ENCODE results near the gene CFAP299. TPM values are rescaled to one million over a fixed set of nuclear protein-coding genes. Genes with fewer than 3 reads are reported as not detected.
"Not testable (repeated sequence)": the region's sequence is repeated elsewhere in the genome, so short reads cannot be mapped to it uniquely, and the experiment has no call there.

The CFAP299 gene
- total RNA-seq = under 1 TPM in 1 of 4 donors, not detected in 3; 0.79 TPM

DNA sequence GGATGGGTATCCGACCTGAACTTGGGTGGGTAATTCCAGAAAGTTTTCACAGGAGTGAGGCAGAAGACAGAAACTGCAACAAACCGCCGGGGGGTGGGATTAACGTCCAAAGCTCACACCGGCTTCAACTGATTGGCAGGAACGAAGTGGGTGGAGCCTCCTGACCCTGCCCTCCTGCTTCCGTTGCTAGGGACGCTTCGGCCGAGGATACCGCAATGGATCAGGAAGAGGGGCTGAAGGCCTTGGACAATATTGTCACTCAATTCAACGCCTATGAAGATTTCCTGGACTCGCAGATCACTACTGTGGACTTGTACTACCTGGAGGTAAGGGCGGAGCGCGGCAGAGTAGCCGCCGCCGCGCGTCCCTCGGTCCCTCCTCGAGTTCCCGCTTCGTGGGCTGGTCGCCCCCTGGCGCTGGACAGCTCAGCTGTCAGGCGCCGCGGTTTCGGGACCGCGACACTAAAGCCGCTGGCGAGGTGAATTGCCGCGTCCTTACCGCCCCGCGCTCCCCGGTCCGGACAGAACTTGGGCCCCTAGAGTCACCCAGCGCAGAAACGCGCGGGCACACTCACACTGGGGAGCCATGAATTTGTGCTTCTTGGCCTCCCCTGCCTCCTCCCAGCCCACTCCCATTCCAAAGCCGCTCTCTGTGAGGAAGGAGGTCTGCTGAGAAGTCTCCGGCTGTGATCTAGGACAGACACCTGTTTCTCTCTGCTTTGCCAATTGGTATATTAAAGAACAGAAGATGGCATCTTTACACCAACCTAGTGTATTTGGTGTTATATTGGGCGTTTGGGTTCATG is at the start of gene CFAP299:
Gene CFAP299 (plus strand): TSS at position 177 of the 805 bp plus-strand sequence.
- ATAC-seq (ENCODE audit: low FRiP score) (peak; percentile 96), DNase-seq (ENCODE audit: low spot score) (peak; percentile 67)
- TF ChIP-seq, protein P1, sequence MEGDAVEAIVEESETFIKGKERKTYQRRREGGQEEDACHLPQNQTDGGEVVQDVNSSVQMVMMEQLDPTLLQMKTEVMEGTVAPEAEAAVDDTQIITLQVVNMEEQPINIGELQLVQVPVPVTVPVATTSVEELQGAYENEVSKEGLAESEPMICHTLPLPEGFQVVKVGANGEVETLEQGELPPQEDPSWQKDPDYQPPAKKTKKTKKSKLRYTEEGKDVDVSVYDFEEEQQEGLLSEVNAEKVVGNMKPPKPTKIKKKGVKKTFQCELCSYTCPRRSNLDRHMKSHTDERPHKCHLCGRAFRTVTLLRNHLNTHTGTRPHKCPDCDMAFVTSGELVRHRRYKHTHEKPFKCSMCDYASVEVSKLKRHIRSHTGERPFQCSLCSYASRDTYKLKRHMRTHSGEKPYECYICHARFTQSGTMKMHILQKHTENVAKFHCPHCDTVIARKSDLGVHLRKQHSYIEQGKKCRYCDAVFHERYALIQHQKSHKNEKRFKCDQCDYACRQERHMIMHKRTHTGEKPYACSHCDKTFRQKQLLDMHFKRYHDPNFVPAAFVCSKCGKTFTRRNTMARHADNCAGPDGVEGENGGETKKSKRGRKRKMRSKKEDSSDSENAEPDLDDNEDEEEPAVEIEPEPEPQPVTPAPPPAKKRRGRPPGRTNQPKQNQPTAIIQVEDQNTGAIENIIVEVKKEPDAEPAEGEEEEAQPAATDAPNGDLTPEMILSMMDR (IDR thresholded peaks at IDR 0.05) = no peak

DNA sequence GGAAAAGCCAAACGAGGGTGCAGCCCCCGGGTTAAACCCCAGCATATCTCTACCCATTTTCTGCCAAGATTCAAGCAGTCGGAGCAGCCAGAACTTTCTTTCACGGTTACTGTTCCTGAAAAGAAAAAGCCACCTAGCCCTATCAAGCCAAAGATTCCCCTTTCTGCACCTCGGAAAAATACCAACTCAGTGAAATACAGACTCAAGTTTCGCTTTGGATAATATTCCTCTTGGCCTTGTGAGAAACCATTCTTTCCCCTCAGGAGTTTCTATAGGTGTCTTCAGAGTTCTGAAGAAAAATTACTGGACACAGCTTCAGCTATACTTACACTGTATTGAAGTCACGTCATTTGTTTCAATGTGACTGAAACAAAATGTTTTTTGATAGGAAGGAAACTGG is 49.1 kb upstream of the CFAP299 start:
- DNase-seq (ENCODE audit: low spot score) (no peak), ATAC-seq (ENCODE audit: low FRiP score) (no peak)
- TF ChIP-seq, protein P1 (IDR thresholded peaks at IDR 0.05) = no peak

DNA sequence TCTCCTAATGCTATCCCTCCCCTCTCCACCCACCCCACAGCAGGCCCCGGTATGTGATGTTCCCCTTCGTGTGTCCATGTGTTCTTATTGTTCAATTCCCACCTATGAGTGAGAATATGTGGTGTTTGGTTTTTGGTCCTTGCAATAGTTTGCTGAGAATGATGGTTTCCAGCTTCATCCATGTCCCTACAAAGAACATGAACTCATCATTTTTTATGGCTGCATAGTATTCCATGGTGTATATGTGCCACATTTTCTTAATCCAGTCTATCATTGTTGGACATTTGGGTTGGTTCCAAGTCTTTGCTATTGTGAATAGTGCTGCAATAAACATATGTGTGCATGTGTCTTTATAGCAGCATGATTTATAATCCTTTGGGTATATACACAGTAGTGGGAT is 44.9 kb upstream of the CFAP299 start:
- not testable (repeated sequence) for DNase-seq (ENCODE audit: low spot score); ATAC-seq (ENCODE audit: low FRiP score)

DNA sequence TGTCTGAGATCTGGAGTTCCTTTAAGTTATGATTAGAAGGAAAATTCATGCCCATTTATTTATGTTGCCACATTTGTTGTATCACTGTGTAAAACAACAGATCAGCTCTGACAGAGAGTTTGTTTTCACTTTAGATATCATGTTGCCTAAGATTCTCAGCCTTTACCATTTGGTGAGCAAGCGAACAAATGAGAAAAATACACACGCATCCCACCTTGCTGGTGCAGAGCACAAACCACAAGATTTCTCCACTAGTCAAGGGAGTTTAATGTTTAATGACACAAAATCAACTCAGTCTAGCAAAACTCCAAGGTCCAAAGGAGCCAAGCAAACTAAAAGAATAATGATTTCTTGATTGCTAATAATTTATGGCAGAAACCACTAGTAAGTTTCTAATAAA is 41.3 kb upstream of the CFAP299 start:
- ATAC-seq (ENCODE audit: low FRiP score) (no peak), DNase-seq (ENCODE audit: low spot score) (no peak)
- TF ChIP-seq, protein P1 (IDR thresholded peaks at IDR 0.05) = no peak

DNA sequence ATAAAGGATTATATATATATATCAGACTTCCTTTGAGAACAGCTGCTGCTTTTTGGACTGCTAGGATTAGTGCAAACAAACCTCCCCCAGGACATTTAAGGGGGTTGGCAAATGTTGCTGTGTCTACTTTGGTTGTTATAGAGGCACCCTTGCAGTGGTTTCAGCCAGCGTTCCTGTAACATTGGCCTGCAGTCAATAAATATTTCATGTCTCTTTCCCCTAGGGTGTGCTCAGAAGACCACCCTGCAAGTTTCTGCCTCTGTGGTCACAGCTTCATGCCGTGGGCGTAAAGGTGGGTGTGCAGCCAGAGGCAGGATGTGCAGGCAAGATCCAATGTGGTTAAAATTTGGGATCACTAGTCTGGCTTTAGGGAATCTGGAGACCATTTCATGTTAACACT is 40.2 kb upstream of the CFAP299 start:
- TF ChIP-seq, protein P1 (IDR thresholded peaks at IDR 0.05) = no peak
- no peak for DNase-seq (ENCODE audit: low spot score)
- no peak for ATAC-seq (ENCODE audit: low FRiP score)

DNA sequence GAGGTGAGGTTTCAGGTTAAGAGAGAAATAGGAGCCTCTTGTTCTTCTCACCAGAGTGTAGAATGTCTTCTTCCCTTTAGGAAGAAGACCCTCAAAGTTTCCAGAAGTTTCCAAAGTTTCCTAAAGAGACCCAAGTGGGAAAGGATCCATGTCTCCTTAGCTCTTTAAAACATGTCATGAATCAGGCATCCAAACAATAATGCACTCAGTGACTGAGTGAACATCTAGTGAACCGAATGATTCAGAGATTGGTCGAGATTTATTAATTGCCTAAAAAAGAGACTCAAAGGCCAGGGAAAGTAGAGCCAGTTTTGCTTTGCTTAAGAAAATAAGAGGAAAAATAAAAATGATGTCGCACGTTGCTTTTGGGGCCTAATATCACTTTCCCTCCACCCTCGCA is 39.7 kb upstream of the CFAP299 start:
- ATAC-seq (ENCODE audit: low FRiP score) (no peak), DNase-seq (ENCODE audit: low spot score) (no peak)
- TF ChIP-seq, protein P1 (IDR thresholded peaks at IDR 0.05) = no peak

DNA sequence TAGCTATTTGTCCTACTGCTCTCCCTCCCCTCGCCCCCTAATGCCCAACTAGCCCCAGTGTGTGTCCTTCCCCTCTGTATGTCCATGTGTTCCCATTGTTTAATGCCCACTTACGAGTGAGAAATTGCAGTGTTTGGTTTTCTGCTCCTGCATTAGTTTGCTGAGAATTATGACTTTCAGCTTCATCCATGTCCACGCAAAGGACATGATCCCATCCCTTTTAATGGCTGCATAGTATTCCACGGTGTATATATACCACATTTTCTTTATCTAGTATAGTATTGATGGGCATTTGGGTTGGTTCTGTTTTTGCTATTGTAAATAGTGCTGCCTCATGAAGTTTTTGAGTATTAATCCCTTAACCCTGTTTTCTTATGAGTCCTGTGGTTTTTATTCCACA is 33.6 kb upstream of the CFAP299 start:
- DNase-seq (ENCODE audit: low spot score) (no peak), ATAC-seq (ENCODE audit: low FRiP score) (no peak)
- TF ChIP-seq, protein P1 (IDR thresholded peaks at IDR 0.05) = no peak

Measured in omental fat pad (tissue), 4 donors.